ENCODE data around the gene THPO.
A peak's percentile ranks its signal among the peaks of the same experiment; 100 is the strongest.

THPO gene

GRCh38 chr3:184384342-184384741, 6.3 kb upstream of the THPO start:
- no peak for DNase-seq

- DNase-seq = no peak
These were observed 5.2 kb upstream of the THPO start for GRCh38 chr3:184383033-184383740.

- DNase-seq = no peak
These were observed 4.5 kb upstream of the THPO start for GRCh38 chr3:184382326-184383032.

GRCh38 chr3:184381261-184382224, 3.5 kb upstream of the THPO start:
- no peak for DNase-seq

- peak; percentile 16 for DNase-seq
These were observed 2.7 kb upstream of the THPO start for GRCh38 chr3:184380627-184381260.

- peak; percentile 30 for DNase-seq
These were observed 2.2 kb upstream of the THPO start for GRCh38 chr3:184380185-184380626.

GRCh38 chr3:184379358-184380184, 1.6 kb upstream of the THPO start, which contains the start of gene CHRD:
Gene CHRD (plus strand): TSS chr3:184380054. CDS start chr3:184380319, 265 bp downstream.
- no peak for DNase-seq

GRCh38 chr3:184378651-184379357, 797 bp upstream of the THPO start:
- DNase-seq = no peak

- DNase-seq = no peak
These were observed 633 bp downstream of the THPO start for GRCh38 chr3:184377374-184377773.

GRCh38 chr3:184375747-184376461, 2.1 kb downstream of the THPO start:
- DNase-seq = no peak

GRCh38 chr3:184373422-184373821, 4.6 kb downstream of the THPO start:
- no peak for DNase-seq

GRCh38 chr3:184372911-184373310, 5.1 kb downstream of the THPO start:
- DNase-seq = no peak

- DNase-seq = no peak
These were observed 5.6 kb downstream of the THPO start for GRCh38 chr3:184372296-184372821.

- peak; percentile 57 for DNase-seq
These were observed 6.4 kb downstream of the THPO start for GRCh38 chr3:184371570-184372018.

- no peak for DNase-seq
These were observed 9.3 kb downstream of the THPO start for GRCh38 chr3:184368586-184369183.

GRCh38 chr3:184368116-184368515, 9.9 kb downstream of the THPO start:
- DNase-seq = no peak

- no peak for DNase-seq
These were observed 11.3 kb downstream of the THPO start for GRCh38 chr3:184366619-184367289.

- peak; percentile 88 for DNase-seq
These were observed 15.1 kb downstream of the THPO start for GRCh38 chr3:184362668-184363546.
